Measurements from ENCODE around the gene KHK. TPM values are rescaled to one million over a fixed set of nuclear protein-coding genes. Genes with fewer than 3 reads are reported as not detected.
A peak's percentile ranks its signal among the peaks of the same experiment; 100 is the strongest.

KHK gene
- total RNA-seq, 1 experiment from 2014 or later, result 0.48 TPM

GRCh38 chr2:27126252-27126710 is 39.7 kb downstream of the KHK start:
- DNase-seq (ENCODE audit: low spot score), result no peak

- DNase-seq (ENCODE audit: low spot score), result no peak
These were observed 41.5 kb downstream of the KHK start for GRCh38 chr2:27127883-27128667.

GRCh38 chr2:27128668-27129571 is 42.3 kb downstream of the KHK start:
- DNase-seq (ENCODE audit: low spot score), result no peak

GRCh38 chr2:27130396-27130795 is 43.8 kb downstream of the KHK start:
- DNase-seq (ENCODE audit: low spot score), result no peak

- no peak for DNase-seq (ENCODE audit: low spot score)
These were observed 44.9 kb downstream of the KHK start for GRCh38 chr2:27131429-27131828.

GRCh38 chr2:27133195-27133875 is 46.8 kb downstream of the KHK start:
- DNase-seq (ENCODE audit: low spot score), result no peak

GRCh38 chr2:27133905-27134780 is 47.6 kb downstream of the KHK start, which contains the start of gene PREB:
Gene PREB (minus strand): TSS chr2:27134636. CDS start chr2:27134421, 215 bp downstream.
- DNase-seq (ENCODE audit: low spot score), result peak; percentile 82

GRCh38 chr2:27134781-27135477 is 48.4 kb downstream of the KHK start:
- DNase-seq (ENCODE audit: low spot score), result no peak

GRCh38 chr2:27135478-27135955 is 48.9 kb downstream of the KHK start:
- no peak for DNase-seq (ENCODE audit: low spot score)

- DNase-seq (ENCODE audit: low spot score), result no peak
These were observed 50.2 kb downstream of the KHK start for GRCh38 chr2:27136751-27137150.

- DNase-seq (ENCODE audit: low spot score), result no peak
These were observed 50.9 kb downstream of the KHK start for GRCh38 chr2:27137322-27137935.

- DNase-seq (ENCODE audit: low spot score), result no peak
These were observed 51.5 kb downstream of the KHK start for GRCh38 chr2:27138111-27138510.

- no peak for DNase-seq (ENCODE audit: low spot score)
These were observed 52.7 kb downstream of the KHK start, which contains the start of gene PRR30 for GRCh38 chr2:27139310-27139709. Gene PRR30 (minus strand): TSS chr2:27139410. CDS start chr2:27138329, 1,081 bp downstream.

GRCh38 chr2:27143285-27143684 is 56.7 kb downstream of the KHK start:
- no peak for DNase-seq (ENCODE audit: low spot score)

- DNase-seq (ENCODE audit: low spot score), result no peak
These were observed 59.1 kb downstream of the KHK start for GRCh38 chr2:27145682-27146081.

GRCh38 chr2:27147935-27148334 is 61.4 kb downstream of the KHK start:
- DNase-seq (ENCODE audit: low spot score), result no peak

- no peak for DNase-seq (ENCODE audit: low spot score)
These were observed 62.3 kb downstream of the KHK start, which contains the start of gene TCF23 for GRCh38 chr2:27148801-27149439. Gene TCF23 (plus strand): TSS chr2:27149004. CDS start chr2:27149134, 130 bp downstream.

GRCh38 chr2:27149570-27150405 is 63.2 kb downstream of the KHK start:
- DNase-seq (ENCODE audit: low spot score), result no peak
